Activated T-helper 17 cell treated with anti-CD3 and anti-CD28 coated beads, Interleukin-2, amount 50 U/mL, for 72 hours (primary cell): ENCODE measurements around the gene CXCR6. TPM values are rescaled to one million over a fixed set of nuclear protein-coding genes. Genes with fewer than 3 reads are reported as not detected.

ENCODE experiments used
- ATAC-seq: fragments of 150-1000 bp; cut with Tn5 transposase; replicated peaks from 2 replicates; pipeline ENCODE4 v1.10.0; 2021; ENCODE audit warnings: mild to moderate bottlenecking, moderate library complexity
- H3K27ac Mint-ChIP-seq: one replicate; pipeline ENCODE4 v1.8.0; 2022; ENCODE audit warnings: mixed read lengths
- H3K27me3 Mint-ChIP-seq: one replicate; pipeline ENCODE4 v1.8.0; 2022; ENCODE audit warnings: mixed read lengths
- H3K36me3 Mint-ChIP-seq: one replicate; pipeline ENCODE4 v1.8.0; 2022; ENCODE audit warnings: low read depth, mild to moderate bottlenecking, mixed read lengths
- H3K4me1 Mint-ChIP-seq: one replicate; pipeline ENCODE4 v1.8.0; 2022; ENCODE audit warnings: mixed read lengths
- H3K4me3 Mint-ChIP-seq: one replicate; pipeline ENCODE4 v1.8.0; 2022; ENCODE audit warnings: mild to moderate bottlenecking, mixed read lengths
- H3K9me3 Mint-ChIP-seq: one replicate; pipeline ENCODE4 v1.8.0; 2022; ENCODE audit warnings: mixed read lengths
- total RNA-seq, 2 donors: library from RNA; stranded (reverse); gene quantifications; one replicate each; pipeline ENCODE4 v1.2.3, GENCODE V29; 2022

Gene CXCR6
- total RNA-seq = 10 to 100 TPM; 13.7 to 25.4 TPM

DNA sequence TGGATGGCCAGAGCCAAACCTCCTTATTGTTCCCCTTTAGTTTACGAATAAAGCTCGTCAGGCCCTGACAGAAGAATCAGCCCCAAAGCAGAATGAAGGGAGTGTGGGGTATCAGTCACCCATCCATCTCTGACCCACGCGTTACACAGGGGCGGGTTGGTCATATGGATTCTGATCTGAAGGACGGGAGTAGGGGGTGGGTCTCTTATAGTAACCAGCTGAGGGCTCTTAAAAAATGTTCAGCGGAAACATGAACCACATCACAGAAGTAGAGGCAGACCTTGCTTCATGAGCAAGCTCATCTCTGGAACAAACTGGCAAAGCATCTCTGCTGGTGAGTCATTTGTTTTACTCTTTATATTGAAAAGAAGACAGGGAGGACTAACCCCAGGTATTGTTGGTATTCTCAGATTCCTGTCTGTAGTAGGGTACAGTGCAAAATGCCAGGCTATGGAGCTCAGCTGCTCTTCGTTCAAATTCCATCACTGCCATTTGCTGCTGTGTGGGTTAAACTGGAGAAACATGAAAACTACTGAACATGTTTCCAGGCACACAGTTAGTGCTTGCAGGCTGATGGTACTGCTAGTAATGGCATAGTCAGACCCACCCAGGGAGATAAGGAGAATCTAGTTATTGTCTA lies at the start of gene CXCR6:
Gene CXCR6 (plus strand): TSS at position 258 of the 640 bp plus-strand sequence. CDS start 3,018 bp downstream, outside the sequence.
- Mint-ChIP-seq H3K4me1 (peaks cover 43% of the 10 kb centered on the region), H3K27me3 (peaks cover 7% of the 10 kb centered on the region), H3K9me3 (no peaks in the 10 kb centered on the region), H3K27ac (peak within 1 kb of the TSS; percentile 61), H3K4me3 (peak within 1 kb of the TSS; percentile 68), H3K36me3 (peaks cover 58% of the 10 kb centered on the region)
- ATAC-seq = peak; percentile 84

- H3K9me3 Mint-ChIP-seq = no peaks in the 10 kb centered on the region
- H3K4me3 Mint-ChIP-seq = peak overlapping the region; percentile 9
- H3K36me3 Mint-ChIP-seq = no peaks in the 10 kb centered on the region
- H3K27ac Mint-ChIP-seq = no peak overlapping the region
- peaks cover 3% of the 10 kb centered on the region for H3K27me3 Mint-ChIP-seq
- no peaks in the 10 kb centered on the region for H3K4me1 Mint-ChIP-seq
- ATAC-seq = no peak
Observed at GRCh38 chr3:45894015-45894414, 49.2 kb upstream of the CXCR6 start.

DNA sequence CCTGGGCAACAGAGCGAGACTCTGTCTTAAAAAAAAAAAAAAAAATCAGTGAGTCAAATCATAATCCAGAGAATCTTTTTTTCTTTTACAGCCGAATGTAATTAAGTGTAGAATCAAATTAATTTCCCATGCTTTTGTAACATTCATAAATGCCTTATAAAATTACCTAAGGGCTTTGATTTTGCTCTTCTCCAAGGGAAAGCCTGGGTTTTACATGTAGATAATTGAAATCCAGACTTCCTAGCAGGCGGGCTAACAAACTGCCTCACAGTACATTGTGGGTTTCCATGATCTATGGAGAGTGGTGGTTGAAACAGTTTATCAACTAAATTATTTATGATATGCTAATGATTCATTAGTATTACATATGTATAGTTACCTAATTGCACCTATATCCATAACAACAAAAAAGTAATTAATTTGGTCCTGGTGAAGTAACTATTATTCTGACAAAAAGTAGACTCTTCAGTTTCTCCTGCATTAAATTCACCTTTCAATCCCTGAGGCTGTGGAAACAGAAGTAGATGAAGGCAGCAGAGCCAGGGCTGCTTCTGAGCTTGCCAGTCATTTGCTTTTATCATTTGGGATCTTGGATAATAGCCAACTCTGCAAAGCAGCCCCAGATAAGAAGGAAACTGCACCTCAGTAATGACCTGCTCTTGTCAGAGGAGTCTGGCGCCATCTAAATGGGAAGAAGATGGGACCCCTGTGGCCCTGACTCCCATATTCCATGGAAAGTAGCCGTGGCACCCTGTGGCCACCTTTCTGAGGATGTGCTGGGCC lies 47.4 kb upstream of the CXCR6 start:
- Mint-ChIP-seq H3K27ac (no peak overlapping the region), H3K27me3 (peaks cover 3% of the 10 kb centered on the region), H3K4me1 (no peaks in the 10 kb centered on the region), H3K36me3 (no peaks in the 10 kb centered on the region), H3K4me3 (no peak overlapping the region), H3K9me3 (no peaks in the 10 kb centered on the region)
- ATAC-seq = no peak

DNA sequence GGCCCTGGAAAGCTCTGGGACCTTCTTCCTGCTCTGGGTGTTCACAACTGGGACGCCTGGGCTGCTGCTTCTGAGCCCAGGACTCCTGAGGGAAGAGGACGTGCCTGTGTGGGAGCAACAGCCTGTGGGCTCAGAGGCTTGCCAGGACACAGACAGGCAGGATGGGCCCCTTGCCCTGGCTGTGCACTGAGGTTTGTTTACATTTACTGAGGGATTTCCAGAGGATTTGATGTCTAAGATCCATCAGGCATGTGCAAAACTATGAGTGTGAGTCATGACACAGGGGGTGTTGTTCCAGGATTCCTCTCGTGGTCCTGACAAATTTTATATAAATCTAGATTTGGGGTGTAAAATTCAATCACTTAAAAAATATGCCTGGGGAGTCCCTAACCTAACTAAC lies 46.3 kb upstream of the CXCR6 start:
- H3K4me1 Mint-ChIP-seq = no peaks in the 10 kb centered on the region
- H3K36me3 Mint-ChIP-seq = no peaks in the 10 kb centered on the region
- no peaks in the 10 kb centered on the region for H3K9me3 Mint-ChIP-seq
- H3K27ac Mint-ChIP-seq = no peak overlapping the region
- peaks cover 3% of the 10 kb centered on the region for H3K27me3 Mint-ChIP-seq
- no peak for ATAC-seq
- no peak overlapping the region for H3K4me3 Mint-ChIP-seq

GRCh38 chr3:45904931-45905330 lies 38.3 kb upstream of the CXCR6 start:
- ATAC-seq = peak; percentile 76
- Mint-ChIP-seq H3K4me3 (no peak overlapping the region), H3K27ac (no peak overlapping the region), H3K4me1 (peaks cover 17% of the 10 kb centered on the region), H3K9me3 (no peaks in the 10 kb centered on the region), H3K27me3 (no peaks in the 10 kb centered on the region), H3K36me3 (no peaks in the 10 kb centered on the region)

DNA sequence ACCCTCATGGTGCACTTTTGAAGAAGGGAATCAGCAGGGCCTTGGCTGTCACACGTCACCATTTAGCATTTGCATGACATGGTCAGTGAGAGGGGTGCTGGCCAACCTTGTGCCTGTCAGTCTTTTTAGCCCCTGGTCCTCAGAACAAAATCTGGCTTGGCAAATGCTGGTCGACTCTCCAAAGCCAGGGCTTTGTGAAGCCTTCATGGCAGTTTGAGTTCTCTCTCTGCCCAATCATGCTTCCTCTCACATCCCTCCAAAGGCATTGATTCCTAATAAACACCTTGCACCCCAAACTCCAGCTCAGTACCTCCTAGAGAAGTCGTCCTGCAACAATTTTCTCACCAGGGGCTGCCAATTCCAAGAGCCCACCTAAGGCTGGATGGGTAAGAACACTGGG lies 37.5 kb upstream of the CXCR6 start:
- ATAC-seq = no peak
- H3K36me3 Mint-ChIP-seq = no peaks in the 10 kb centered on the region
- H3K27me3 Mint-ChIP-seq = no peaks in the 10 kb centered on the region
- H3K4me1 Mint-ChIP-seq = peaks cover 20% of the 10 kb centered on the region
- H3K4me3 Mint-ChIP-seq = no peak overlapping the region
- H3K27ac Mint-ChIP-seq = no peak overlapping the region
- no peaks in the 10 kb centered on the region for H3K9me3 Mint-ChIP-seq

DNA sequence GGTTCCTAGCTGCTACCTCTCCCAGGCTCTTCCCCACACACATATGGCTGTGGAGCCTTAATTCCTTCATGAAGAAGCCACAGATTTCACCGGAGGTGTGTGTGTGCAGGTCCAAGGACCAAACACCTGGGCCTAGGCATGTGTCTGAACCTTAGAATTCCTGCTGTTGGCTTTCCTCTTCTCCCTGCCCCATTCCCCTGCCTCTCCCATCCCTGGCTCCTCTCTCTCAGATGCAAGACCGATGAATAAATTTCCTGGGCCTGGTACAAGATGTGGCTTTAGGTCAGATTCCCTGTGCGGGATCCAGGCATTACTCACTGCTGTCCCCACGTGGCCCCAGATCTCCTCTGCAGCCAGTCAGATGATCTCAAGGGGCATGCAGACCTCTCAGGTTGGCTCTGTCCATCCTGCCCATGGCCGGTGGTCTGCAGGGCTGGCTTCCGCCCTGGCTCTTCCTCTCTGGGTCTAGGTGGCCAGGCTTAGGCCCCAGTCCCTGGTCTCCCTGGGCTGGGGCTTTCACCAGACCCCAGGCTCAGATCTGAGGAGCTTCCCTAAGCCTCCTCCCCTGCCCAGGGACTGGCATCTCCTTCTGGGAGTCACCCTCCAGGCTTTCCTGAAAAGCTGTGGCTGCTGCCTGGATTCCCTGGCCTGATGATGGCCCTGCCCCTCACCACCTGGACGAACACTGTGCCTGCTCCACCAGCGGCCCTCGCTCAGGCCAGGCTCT lies 36.4 kb upstream of the CXCR6 start:
- no peak for ATAC-seq
- H3K27me3 Mint-ChIP-seq = no peaks in the 10 kb centered on the region
- no peaks in the 10 kb centered on the region for H3K9me3 Mint-ChIP-seq
- H3K4me1 Mint-ChIP-seq = peaks cover 22% of the 10 kb centered on the region
- H3K4me3 Mint-ChIP-seq = no peak overlapping the region
- no peaks in the 10 kb centered on the region for H3K36me3 Mint-ChIP-seq
- H3K27ac Mint-ChIP-seq = no peak overlapping the region

DNA sequence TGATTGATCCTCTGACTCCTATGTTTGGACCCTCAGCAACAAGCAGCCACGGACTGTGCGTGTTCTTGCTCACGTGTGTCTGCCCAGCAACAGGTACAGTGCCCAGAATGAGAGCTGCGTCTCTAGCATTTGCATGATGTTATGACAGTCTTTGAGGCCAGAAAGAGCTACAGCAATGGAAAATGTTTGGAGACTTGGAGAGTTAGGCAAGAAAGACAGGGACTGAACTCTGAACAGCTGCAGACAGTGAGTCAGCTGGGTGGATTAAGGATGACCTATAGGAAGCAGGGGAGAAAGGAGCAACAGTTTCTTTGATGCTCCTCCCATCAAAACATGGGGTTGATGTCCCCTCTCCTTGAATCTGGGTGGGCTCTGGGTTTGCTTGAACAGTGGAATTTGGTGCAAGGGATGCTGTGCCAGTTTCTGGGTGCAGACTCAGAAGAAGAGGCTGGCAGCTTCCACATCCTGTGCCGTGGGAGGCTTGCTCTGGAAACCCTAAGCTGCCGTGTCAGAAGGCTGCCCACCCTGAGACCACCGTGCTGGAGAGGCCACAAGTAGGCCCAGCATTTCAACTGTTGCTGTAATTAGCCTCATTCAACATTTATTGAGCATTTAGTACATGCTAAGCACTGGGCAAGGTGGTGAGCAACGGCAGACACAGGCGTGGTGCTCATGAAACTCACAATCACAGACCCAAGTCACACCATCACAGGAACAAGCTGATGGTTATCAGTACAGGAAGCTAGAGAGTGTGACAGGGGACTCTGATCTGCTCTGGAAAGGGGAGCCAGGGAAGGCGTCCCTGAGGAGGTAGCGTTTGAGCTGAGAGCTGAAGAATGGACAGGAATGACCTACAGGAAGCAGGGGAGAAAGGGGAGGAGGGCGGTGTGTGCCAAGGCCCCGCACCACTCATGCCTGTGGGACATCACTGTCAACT lies 35.2 kb upstream of the CXCR6 start:
- H3K9me3 Mint-ChIP-seq = no peaks in the 10 kb centered on the region
- no peaks in the 10 kb centered on the region for H3K36me3 Mint-ChIP-seq
- H3K27me3 Mint-ChIP-seq = no peaks in the 10 kb centered on the region
- H3K27ac Mint-ChIP-seq = no peak overlapping the region
- H3K4me3 Mint-ChIP-seq = peak overlapping the region; percentile 17
- peak; percentile 76 for ATAC-seq
- H3K4me1 Mint-ChIP-seq = peaks cover 26% of the 10 kb centered on the region

DNA sequence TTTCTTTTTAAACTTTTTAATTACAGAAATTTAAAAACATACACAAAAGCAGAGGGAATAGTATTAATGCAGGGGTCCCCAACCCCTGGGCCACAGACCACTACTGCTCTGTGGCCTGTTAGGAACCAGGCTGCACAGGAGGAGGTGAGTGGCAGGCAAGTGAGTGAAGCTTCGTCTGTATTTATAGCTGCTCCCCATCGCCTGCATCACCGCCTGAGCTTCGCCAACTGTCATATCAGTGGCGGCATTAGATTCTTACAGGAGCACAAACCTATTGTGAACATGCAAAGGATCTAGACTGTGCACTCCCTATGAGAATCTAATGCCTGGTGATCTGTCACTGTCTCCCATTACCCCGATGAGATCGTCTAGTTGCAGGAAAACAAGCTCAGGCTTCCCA lies 34.5 kb upstream of the CXCR6 start:
- Mint-ChIP-seq H3K27me3 (no peaks in the 10 kb centered on the region), H3K36me3 (no peaks in the 10 kb centered on the region), H3K9me3 (no peaks in the 10 kb centered on the region), H3K4me1 (peaks cover 26% of the 10 kb centered on the region), H3K27ac (no peak overlapping the region), H3K4me3 (peak overlapping the region; percentile 17)
- no peak for ATAC-seq

DNA sequence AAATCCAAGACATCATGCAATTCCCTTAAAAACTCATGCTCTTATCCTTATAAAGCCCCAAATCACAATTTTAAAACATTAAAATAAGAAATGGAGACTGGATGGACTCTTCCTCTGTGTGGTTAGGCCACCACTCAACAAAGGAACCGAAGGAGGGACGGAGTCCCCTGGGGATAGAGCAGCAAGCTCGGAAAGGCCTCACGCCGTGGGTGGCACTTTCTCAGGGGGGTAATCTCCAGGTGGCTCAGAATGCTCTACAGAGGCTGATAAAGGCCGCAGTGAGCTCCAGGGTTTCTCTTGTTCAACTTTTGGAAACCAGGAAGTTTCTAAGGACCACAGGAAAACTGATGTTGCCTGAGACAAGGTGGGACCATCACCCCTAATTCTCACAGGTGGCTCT lies 33.7 kb upstream of the CXCR6 start:
- H3K4me3 Mint-ChIP-seq = no peak overlapping the region
- ATAC-seq = no peak
- no peak overlapping the region for H3K27ac Mint-ChIP-seq
- no peaks in the 10 kb centered on the region for H3K9me3 Mint-ChIP-seq
- H3K36me3 Mint-ChIP-seq = no peaks in the 10 kb centered on the region
- peaks cover 26% of the 10 kb centered on the region for H3K4me1 Mint-ChIP-seq
- no peaks in the 10 kb centered on the region for H3K27me3 Mint-ChIP-seq

DNA sequence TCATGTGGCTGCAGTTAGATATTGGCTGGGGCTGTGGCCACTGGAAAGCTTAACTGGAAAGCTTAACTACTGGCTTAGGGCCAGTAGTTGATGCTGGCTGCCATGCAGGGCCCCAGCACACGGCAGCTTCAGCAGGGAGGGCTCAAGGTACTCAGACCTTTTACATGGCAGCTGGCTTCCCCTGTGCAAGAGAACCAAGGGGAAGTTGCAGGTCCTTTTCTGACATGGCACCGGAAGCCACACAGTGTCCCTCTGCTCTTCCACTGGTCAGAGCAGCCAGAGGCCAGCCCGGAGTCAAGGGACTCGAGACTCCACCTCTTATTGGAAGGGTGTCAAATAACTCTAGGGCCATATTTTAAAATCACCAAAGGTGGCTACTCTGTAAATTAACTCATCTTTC lies 32.4 kb upstream of the CXCR6 start:
- Mint-ChIP-seq H3K4me1 (peaks cover 36% of the 10 kb centered on the region), H3K4me3 (no peak overlapping the region), H3K27me3 (no peaks in the 10 kb centered on the region), H3K36me3 (no peaks in the 10 kb centered on the region), H3K9me3 (no peaks in the 10 kb centered on the region), H3K27ac (no peak overlapping the region)
- no peak for ATAC-seq

- no peaks in the 10 kb centered on the region for H3K27me3 Mint-ChIP-seq
- peaks cover 44% of the 10 kb centered on the region for H3K4me1 Mint-ChIP-seq
- ATAC-seq = no peak
- no peaks in the 10 kb centered on the region for H3K9me3 Mint-ChIP-seq
- H3K27ac Mint-ChIP-seq = no peak overlapping the region
- H3K36me3 Mint-ChIP-seq = peaks cover 3% of the 10 kb centered on the region
- H3K4me3 Mint-ChIP-seq = peak overlapping the region; percentile 9
Observed at GRCh38 chr3:45911511-45912226, 31.6 kb upstream of the CXCR6 start.

- no peaks in the 10 kb centered on the region for H3K9me3 Mint-ChIP-seq
- H3K27ac Mint-ChIP-seq = no peak overlapping the region
- no peak for ATAC-seq
- no peaks in the 10 kb centered on the region for H3K27me3 Mint-ChIP-seq
- peak overlapping the region; percentile 9 for H3K4me3 Mint-ChIP-seq
- peaks cover 11% of the 10 kb centered on the region for H3K36me3 Mint-ChIP-seq
- peaks cover 47% of the 10 kb centered on the region for H3K4me1 Mint-ChIP-seq
Observed at GRCh38 chr3:45912435-45912834, 30.8 kb upstream of the CXCR6 start.
